HepG2 (cell line): ENCODE results near the gene SIK3. TPM values are rescaled to one million over a fixed set of nuclear protein-coding genes. Genes with fewer than 3 reads are reported as not detected.

ENCODE experiments used
- AHDC1 ChIP-seq: sonication (generic); formaldehyde crosslinking; IDR thresholded peaks from 2 replicates; pipeline ENCODE4 v1.5.1; 2020; ENCODE audit warnings: mild to moderate bottlenecking, missing genetic modification reagents, borderline replicate concordance
- EED ChIP-seq: sonication (generic); formaldehyde crosslinking; IDR thresholded peaks from 2 replicates; pipeline ENCODE4 v1.5.0; 2020; ENCODE audit warnings: mild to moderate bottlenecking, missing genetic modification reagents
- FOXK1 ChIP-seq: sonication (generic); formaldehyde crosslinking; IDR thresholded peaks from 2 replicates; pipeline ENCODE4 v1.4.0; 2020; ENCODE audit warnings: low read depth, missing genetic modification reagents, borderline replicate concordance
- HINFP ChIP-seq: sonication (generic); formaldehyde crosslinking; IDR thresholded peaks from 2 replicates; pipeline ENCODE4 v1.4.0; 2020; ENCODE audit warnings: low read depth, mild to moderate bottlenecking, missing genetic modification reagents
- KDM4B ChIP-seq: sonication (generic); formaldehyde crosslinking; IDR thresholded peaks from 2 replicates; pipeline ENCODE4 v1.4.0; 2020; ENCODE audit warnings: missing genetic modification reagents
- MEIS1 ChIP-seq: sonication (generic); formaldehyde crosslinking; IDR thresholded peaks from 2 replicates; pipeline ENCODE4 v1.9.0; 2021; ENCODE audit warnings: mild to moderate bottlenecking, missing genetic modification reagents, moderate library complexity, borderline replicate concordance
- NCOR1 ChIP-seq: fragments of 200-600 bp; sonication (generic); IDR thresholded peaks from 2 replicates; pipeline ENCODE4 v1.7.0; 2017; ENCODE audit warnings: antibody characterized with exemption, low read length, borderline replicate concordance
- PCBP2 ChIP-seq: fragments of 200-400 bp; formaldehyde crosslinking; optimal IDR thresholded peaks from 2 replicates; pipeline ENCODE3; 2018; ENCODE audit warnings: low read length, low read depth; ENCODE audit not compliant: poor library complexity, severe bottlenecking
- POLR2AphosphoS2 ChIP-seq: IDR thresholded peaks from 2 replicates; pipeline ENCODE4 v1.6.1; 2011; ENCODE audit warnings: low read depth, low read length, improper control_type of control experiment
- SRSF1 ChIP-seq: fragments of 200-400 bp; formaldehyde crosslinking; optimal IDR thresholded peaks from 2 replicates; pipeline ENCODE3; 2017; ENCODE audit warnings: mild to moderate bottlenecking, low read depth, low read length, moderate library complexity
- ZNF160 ChIP-seq: sonication (generic); formaldehyde crosslinking; IDR thresholded peaks from 2 replicates; pipeline ENCODE4 v1.8.0; 2022; ENCODE audit warnings: mild to moderate bottlenecking, inconsistent platforms, missing genetic modification reagents
- ZNF432 ChIP-seq: sonication (generic); formaldehyde crosslinking; IDR thresholded peaks from 2 replicates; pipeline ENCODE4 v1.5.0; 2020; ENCODE audit warnings: missing genetic modification reagents, mild to moderate bottlenecking, borderline replicate concordance
- ZNF564 ChIP-seq: sonication (generic); formaldehyde crosslinking; IDR thresholded peaks from 2 replicates; pipeline ENCODE4 v1.8.1; 2023; ENCODE audit warnings: mild to moderate bottlenecking, missing genetic modification reagents
- ZNF777 ChIP-seq: sonication (generic); formaldehyde crosslinking; IDR thresholded peaks from 2 replicates; pipeline ENCODE4 v1.4.0; 2020; ENCODE audit warnings: missing genetic modification reagents
- polyA plus RNA-seq, 8 experiments: library from polyadenylated mRNA; depleted of rRNA in 3 of 8; stranded (reverse) in 7 of 8; unstranded in 1 of 8; fragments of >200 nt; fragmentation: Illumina TruSeq in 4 of 8; extraction: Trizol in 4 of 8; gene quantifications; 2 replicates each; pipeline versions ENCODE4 v1.2.1 to v1.2.3, GENCODE V29; 2011 to 2016; ENCODE audit warnings: low read depth in 4 of 8, missing spikeins in 1 of 8, mixed read lengths in 1 of 8; ENCODE audit not compliant: insufficient read depth in 1 of 8
- total RNA-seq, 5 experiments: library from RNA; depleted of rRNA; stranded (reverse); fragments of >200 nt; fragmentation: Illumina TruSeq; extraction: Trizol; gene quantifications; 2 replicates each; pipeline ENCODE4 v1.2.3, GENCODE V29; 2016; ENCODE audit warnings: low read depth in 1 of 5
- TF ChIP-seq, protein P1 (sequence below): sonication (generic); formaldehyde crosslinking; IDR thresholded peaks from 2 replicates; pipeline ENCODE4 v1.4.0; 2020; ENCODE audit warnings: mild to moderate bottlenecking, missing genetic modification reagents

The SIK3 gene
- total and polyA plus RNA-seq, 2 of the 13 experiments (the other 11 are each of a cell fraction or from before 2014, with no cell fraction given), result 5.7 to 9.8 TPM

GRCh38 chr11:116832350-116833290, 265.6 kb downstream of the SIK3 start (continued):
- TF ChIP-seq, protein P1, sequence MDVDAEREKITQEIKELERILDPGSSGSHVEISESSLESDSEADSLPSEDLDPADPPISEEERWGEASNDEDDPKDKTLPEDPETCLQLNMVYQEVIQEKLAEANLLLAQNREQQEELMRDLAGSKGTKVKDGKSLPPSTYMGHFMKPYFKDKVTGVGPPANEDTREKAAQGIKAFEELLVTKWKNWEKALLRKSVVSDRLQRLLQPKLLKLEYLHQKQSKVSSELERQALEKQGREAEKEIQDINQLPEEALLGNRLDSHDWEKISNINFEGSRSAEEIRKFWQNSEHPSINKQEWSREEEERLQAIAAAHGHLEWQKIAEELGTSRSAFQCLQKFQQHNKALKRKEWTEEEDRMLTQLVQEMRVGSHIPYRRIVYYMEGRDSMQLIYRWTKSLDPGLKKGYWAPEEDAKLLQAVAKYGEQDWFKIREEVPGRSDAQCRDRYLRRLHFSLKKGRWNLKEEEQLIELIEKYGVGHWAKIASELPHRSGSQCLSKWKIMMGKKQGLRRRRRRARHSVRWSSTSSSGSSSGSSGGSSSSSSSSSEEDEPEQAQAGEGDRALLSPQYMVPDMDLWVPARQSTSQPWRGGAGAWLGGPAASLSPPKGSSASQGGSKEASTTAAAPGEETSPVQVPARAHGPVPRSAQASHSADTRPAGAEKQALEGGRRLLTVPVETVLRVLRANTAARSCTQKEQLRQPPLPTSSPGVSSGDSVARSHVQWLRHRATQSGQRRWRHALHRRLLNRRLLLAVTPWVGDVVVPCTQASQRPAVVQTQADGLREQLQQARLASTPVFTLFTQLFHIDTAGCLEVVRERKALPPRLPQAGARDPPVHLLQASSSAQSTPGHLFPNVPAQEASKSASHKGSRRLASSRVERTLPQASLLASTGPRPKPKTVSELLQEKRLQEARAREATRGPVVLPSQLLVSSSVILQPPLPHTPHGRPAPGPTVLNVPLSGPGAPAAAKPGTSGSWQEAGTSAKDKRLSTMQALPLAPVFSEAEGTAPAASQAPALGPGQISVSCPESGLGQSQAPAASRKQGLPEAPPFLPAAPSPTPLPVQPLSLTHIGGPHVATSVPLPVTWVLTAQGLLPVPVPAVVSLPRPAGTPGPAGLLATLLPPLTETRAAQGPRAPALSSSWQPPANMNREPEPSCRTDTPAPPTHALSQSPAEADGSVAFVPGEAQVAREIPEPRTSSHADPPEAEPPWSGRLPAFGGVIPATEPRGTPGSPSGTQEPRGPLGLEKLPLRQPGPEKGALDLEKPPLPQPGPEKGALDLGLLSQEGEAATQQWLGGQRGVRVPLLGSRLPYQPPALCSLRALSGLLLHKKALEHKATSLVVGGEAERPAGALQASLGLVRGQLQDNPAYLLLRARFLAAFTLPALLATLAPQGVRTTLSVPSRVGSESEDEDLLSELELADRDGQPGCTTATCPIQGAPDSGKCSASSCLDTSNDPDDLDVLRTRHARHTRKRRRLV (CRISPR knock-in tag), result 0 out of 2 replicates have a peak, but pooled peaks have one; percentile 11
- 0 out of 2 replicates have a peak, but pooled peaks have one; percentile 78 for TF ChIP-seq ZNF564 (CRISPR knock-in tag)
- no peak for TF ChIP-seq PCBP2
- no peak; the same call in none of the 2 replicates for TF ChIP-seq ZNF777 (CRISPR knock-in tag)
- TF ChIP-seq NCOR1, result peak; percentile 95
- TF ChIP-seq ZNF160 (CRISPR knock-in tag), result peak; percentile 39; the same call in 1 of the 2 replicates
- TF ChIP-seq FOXK1 (CRISPR knock-in tag), result peak; percentile 93; the same call in 1 of the 2 replicates
- TF ChIP-seq EED (CRISPR knock-in tag), result no peak
- peak; percentile 94; the same call in 1 of the 2 replicates for TF ChIP-seq KDM4B
- TF ChIP-seq SRSF1, result no peak
- TF ChIP-seq AHDC1 (CRISPR knock-in tag), result peak; percentile 93
- peak; percentile 82; the same call in 1 of the 2 replicates for TF ChIP-seq HINFP (CRISPR knock-in tag)
- TF ChIP-seq POLR2AphosphoS2, result peak; percentile 67; the same call in 1 of the 2 replicates
- TF ChIP-seq ZNF432 (CRISPR knock-in tag), result no peak
- TF ChIP-seq MEIS1, result peak; percentile 97
